Prostate gland (tissue), 2 donors: Measurements from ENCODE around the gene ESPNL.

ENCODE experiments used
- CTCF ChIP-seq, 4 experiments: fragments of 200-600 bp in 2 of 4; fragments of 450-650 bp in 2 of 4; sonication (generic) in 2 of 4; IDR thresholded peaks; 1 replicate in 3 of 4; 2 replicates in 1 of 4; pipeline ENCODE4 v1.5.1; 2016 to 2019; ENCODE audit warnings: antibody characterized with exemption in 4 of 4, mild to moderate bottlenecking in 2 of 4, moderate library complexity in 2 of 4
- POLR2A ChIP-seq: fragments of 450-650 bp; IDR thresholded peaks from one replicate; pipeline ENCODE4 v1.6.1; 2016; ENCODE audit warnings: antibody characterized with exemption, mild to moderate bottlenecking
- POLR2AphosphoS5 ChIP-seq: sonication (generic); formaldehyde crosslinking; IDR thresholded peaks from one replicate; pipeline ENCODE4 v1.6.1; 2017; ENCODE audit warnings: antibody characterized with exemption

- TF ChIP-seq CTCF (IDR thresholded peaks at IDR 0.05) (no peak), POLR2A (no peak), POLR2AphosphoS5 (no peak)
These were observed 44.1 kb downstream of the ESPNL start for GRCh38 chr2:238144262-238144661.
